Upper lobe of left lung (tissue), 4 donors: Measurements from ENCODE around the gene RIPK3.

ENCODE experiments used
- CTCF ChIP-seq, 6 experiments: fragments of 450-650 bp in 4 of 6; fragments of 200-600 bp in 2 of 6; sonication (generic) in 2 of 6; IDR thresholded peaks; one replicate each; pipeline ENCODE4 v1.5.1; 2016 to 2019; ENCODE audit warnings: antibody characterized with exemption in 6 of 6
- EP300 ChIP-seq, 4 donors: sonication (generic); formaldehyde crosslinking; IDR thresholded peaks; one replicate each; pipeline ENCODE4 v1.5.1; 2017; ENCODE audit warnings: antibody characterized with exemption in 4 of 4, control low read depth in 2 of 4

GRCh38 chr14:24378981-24379906 lies 39.5 kb upstream of the RIPK3 start:
- no peak for TF ChIP-seq CTCF (IDR thresholded peaks at IDR 0.05)
- TF ChIP-seq EP300 (IDR thresholded peaks at IDR 0.05) = no peak
